Lower lobe of right lung (tissue), 2 donors: Measurements from ENCODE around the gene SPATA46. TPM values are rescaled to one million over a fixed set of nuclear protein-coding genes. Genes with fewer than 3 reads are reported as not detected.
A peak's percentile ranks its signal among the peaks of the same experiment; 100 is the strongest.
"Not testable (repeated sequence)": the region's sequence is repeated elsewhere in the genome, so short reads cannot be mapped to it uniquely, and the experiment has no call there.

ENCODE experiments used
- ATAC-seq, 2 donors: fragments of 200-7000 bp; cut with Tn5 transposase; one replicate each; pipeline ENCODE4 v1.9.1; 2020 to 2022; ENCODE audit warnings: mild to moderate bottlenecking in 2 of 2, moderate library complexity in 2 of 2
- DNase-seq: peaks from one replicate; pipeline ENCODE4 v3.0.0-alpha.2; 2020
- H3K27ac ChIP-seq: fragments of 200-600 bp; one replicate; pipeline ENCODE4 v1.8.0; 2022
- H3K27me3 ChIP-seq: fragments of 200-600 bp; one replicate; pipeline ENCODE4 v1.8.0; 2022; ENCODE audit warnings: low read depth
- H3K36me3 ChIP-seq: fragments of 200-600 bp; one replicate; pipeline ENCODE4 v1.8.0; 2022; ENCODE audit warnings: mild to moderate bottlenecking
- H3K4me1 ChIP-seq: fragments of 200-600 bp; one replicate; pipeline ENCODE4 v1.8.0; 2022
- H3K4me3 ChIP-seq: fragments of 200-600 bp; one replicate; pipeline ENCODE4 v1.8.0; 2022; ENCODE audit warnings: mild to moderate bottlenecking
- H3K9me3 ChIP-seq: fragments of 200-600 bp; one replicate; pipeline ENCODE4 v1.8.0; 2022
- intact Hi-C: fragments of 100-400 bp; cut with DNase I; formaldehyde crosslinking; loops from one replicate; pipeline ENCODE4 v1.11.0; 2022
- long read RNA-seq: library from polyadenylated mRNA; unstranded; transcript quantifications from one replicate; pipeline ENCODE4 v2.0.0, GENCODE V29; 2021
- total RNA-seq: library from RNA; stranded (reverse); fragmentation: NEBNext Ultra II Directional; extraction: Animal tissue kit (Norgen Biotek cat#: 25700); gene quantifications from one replicate; pipeline ENCODE4 v1.2.1, GENCODE V29; 2021
- TF ChIP-seq, protein P1 (sequence below): fragments of 200-600 bp; IDR thresholded peaks from one replicate; pipeline ENCODE4 v1.8.0; 2022; ENCODE audit warnings: antibody characterized with exemption, mild to moderate bottlenecking
- donor health status: DM: no; HTN: yes; CAD: no; lungs with severe emphysema.

Gene SPATA46, protein sequence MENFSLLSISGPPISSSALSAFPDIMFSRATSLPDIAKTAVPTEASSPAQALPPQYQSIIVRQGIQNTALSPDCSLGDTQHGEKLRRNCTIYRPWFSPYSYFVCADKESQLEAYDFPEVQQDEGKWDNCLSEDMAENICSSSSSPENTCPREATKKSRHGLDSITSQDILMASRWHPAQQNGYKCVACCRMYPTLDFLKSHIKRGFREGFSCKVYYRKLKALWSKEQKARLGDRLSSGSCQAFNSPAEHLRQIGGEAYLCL
- not detected for total RNA-seq
- long read RNA-seq = 0 reads

DNA sequence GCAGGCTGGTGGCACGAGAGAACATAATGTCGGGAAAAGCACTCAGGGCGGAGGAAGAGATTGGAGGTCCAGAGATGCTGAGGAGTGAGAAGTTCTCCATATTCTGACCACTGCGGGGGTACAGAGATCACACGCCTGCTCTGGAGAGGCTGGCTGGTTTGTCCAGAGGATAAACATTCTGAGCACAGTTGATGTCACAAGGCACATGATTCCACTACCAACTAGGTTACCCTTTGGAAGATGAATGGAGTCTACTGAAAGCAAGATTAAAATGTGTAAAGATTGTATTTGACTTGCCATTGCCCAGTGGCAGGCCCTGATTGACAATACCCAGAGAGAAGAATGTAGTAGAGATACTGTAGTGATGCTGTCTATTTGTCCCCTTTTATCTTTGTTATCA, at the start of gene SPATA46:
SPATA46 (minus strand) TSS at position 164 of the 400 bp plus-strand sequence; CDS start at position 100, 64 bp downstream.
- Histone ChIP-seq H3K9me3 (no peaks in the 10 kb centered on the region), H3K4me3 (no peak within 1 kb of the TSS), H3K27me3 (no peaks in the 10 kb centered on the region), H3K4me1 (no peaks in the 10 kb centered on the region), H3K36me3 (no peaks in the 10 kb centered on the region), H3K27ac (no peak within 1 kb of the TSS)
- TF ChIP-seq, protein P1, sequence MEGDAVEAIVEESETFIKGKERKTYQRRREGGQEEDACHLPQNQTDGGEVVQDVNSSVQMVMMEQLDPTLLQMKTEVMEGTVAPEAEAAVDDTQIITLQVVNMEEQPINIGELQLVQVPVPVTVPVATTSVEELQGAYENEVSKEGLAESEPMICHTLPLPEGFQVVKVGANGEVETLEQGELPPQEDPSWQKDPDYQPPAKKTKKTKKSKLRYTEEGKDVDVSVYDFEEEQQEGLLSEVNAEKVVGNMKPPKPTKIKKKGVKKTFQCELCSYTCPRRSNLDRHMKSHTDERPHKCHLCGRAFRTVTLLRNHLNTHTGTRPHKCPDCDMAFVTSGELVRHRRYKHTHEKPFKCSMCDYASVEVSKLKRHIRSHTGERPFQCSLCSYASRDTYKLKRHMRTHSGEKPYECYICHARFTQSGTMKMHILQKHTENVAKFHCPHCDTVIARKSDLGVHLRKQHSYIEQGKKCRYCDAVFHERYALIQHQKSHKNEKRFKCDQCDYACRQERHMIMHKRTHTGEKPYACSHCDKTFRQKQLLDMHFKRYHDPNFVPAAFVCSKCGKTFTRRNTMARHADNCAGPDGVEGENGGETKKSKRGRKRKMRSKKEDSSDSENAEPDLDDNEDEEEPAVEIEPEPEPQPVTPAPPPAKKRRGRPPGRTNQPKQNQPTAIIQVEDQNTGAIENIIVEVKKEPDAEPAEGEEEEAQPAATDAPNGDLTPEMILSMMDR = no peak
- DNase-seq (no peak), ATAC-seq (no peak)
- intact Hi-C loops = no loop called here

DNA sequence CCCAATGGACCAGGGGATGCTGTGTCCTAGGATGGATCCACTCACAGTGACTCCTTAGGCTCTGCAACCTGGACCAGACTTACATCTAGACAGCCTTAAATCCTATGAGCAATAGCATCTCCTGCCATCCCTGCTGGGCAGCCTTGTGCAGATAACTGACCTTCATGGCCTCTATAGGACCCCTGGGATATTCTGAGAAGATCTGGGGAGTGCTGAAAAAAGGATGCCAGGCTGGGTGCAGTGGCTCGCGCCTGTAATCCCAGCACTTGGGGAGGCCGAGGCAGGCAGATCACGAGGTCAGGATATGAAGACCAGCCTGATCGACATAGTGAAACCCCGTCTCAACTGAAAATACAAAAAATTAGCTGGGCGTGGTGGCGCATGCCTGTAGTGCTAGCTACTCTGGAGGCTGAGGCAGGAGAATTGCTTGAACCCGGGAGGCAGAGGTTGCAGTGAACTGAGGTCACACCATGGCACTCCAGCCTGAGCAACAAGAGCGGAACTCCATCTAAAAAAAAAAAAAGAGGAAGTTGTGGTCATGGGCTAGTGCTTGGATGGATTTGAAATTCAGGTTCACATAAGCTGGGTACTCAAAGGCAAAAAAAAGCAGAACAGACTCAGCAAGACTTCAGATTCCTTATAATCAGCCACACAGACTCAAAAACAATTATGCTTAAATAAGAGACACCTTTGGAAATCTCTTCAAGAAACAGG, 46.2 kb upstream of the SPATA46 start:
- Histone ChIP-seq H3K27ac (no peak overlapping the region), H3K4me1 (no peaks in the 10 kb centered on the region), H3K36me3 (no peaks in the 10 kb centered on the region), H3K4me3 (no peak overlapping the region), H3K27me3 (no peaks in the 10 kb centered on the region), H3K9me3 (no peaks in the 10 kb centered on the region)
- TF ChIP-seq, protein P1 = no peak
- DNase-seq (no peak), ATAC-seq (peak; percentile 61 to 75)
- intact Hi-C loops = no loop called here

DNA sequence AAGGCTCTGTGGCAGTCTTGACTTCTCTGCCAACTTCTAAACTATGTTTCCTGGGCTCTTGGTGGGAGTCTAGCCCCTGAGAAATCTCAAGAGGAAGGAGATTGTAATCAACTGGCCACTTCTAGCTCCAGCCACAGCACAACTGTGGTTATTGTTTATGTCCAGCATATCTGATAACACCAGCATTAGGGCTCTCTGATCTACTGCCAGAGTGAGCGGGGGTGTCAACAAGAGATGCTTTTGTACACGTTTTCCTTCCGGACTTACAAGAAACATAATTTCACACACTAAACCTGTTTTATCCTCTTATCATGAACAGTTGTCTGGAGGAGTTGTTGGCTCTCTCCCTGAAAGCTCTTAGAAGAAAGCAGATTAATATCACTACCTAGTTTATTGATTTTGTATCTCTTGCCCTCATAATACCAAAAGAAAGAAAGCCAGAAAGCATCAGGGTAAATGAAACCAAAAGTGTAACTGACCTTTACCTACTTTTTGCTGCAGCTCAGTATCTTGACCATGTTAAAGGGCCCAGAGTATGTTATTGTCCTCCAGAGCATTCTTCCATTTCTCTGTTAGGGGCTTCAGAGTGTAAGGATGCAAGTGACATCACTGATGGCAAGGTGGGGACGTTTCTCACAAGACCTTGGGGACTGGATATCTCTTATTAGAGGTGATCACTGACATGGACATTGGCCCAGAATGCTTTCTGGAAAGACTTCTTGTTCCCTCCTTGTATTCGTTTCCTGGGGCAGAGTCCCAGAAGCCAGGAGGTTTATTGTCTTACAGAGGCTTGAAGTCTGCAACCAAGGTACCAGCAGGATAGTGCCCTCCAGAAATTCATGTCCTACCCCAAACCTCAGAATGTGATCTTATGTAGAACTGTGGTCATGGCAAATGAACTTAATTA, 44.9 kb upstream of the SPATA46 start:
- Histone ChIP-seq H3K4me3 (no peak overlapping the region), H3K9me3 (no peaks in the 10 kb centered on the region), H3K27ac (no peak overlapping the region), H3K36me3 (no peaks in the 10 kb centered on the region), H3K27me3 (no peaks in the 10 kb centered on the region), H3K4me1 (no peaks in the 10 kb centered on the region)
- intact Hi-C loops = no loop called here
- DNase-seq (no peak), ATAC-seq (no peak)
- TF ChIP-seq, protein P1 = no peak

DNA sequence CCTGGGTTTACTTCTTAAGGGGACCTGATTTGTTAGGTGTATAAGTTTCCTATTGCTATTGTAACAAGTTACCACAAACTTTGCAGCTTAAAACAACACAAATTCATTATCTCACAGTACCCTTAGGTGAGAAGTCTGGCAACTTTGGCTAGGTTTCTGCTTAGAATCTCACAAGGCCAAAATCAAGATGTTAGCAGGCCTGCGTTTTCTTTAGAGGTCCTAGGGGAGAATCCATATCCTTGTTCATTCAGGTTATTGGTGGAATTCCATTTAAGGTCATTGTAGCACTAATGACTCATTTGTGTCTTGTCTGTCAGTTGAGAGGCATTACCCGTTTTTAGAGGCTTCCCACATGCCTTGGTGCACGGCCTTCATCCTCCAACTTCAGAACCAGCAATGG, 43.5 kb upstream of the SPATA46 start:
- Histone ChIP-seq H3K27ac (no peak overlapping the region), H3K27me3 (no peaks in the 10 kb centered on the region), H3K4me3 (no peak overlapping the region), H3K36me3 (no peaks in the 10 kb centered on the region), H3K9me3 (no peaks in the 10 kb centered on the region), H3K4me1 (no peaks in the 10 kb centered on the region)
- TF ChIP-seq, protein P1 = no peak
- no peak for ATAC-seq
- DNase-seq = no peak
- intact Hi-C loops = no loop called here

DNA sequence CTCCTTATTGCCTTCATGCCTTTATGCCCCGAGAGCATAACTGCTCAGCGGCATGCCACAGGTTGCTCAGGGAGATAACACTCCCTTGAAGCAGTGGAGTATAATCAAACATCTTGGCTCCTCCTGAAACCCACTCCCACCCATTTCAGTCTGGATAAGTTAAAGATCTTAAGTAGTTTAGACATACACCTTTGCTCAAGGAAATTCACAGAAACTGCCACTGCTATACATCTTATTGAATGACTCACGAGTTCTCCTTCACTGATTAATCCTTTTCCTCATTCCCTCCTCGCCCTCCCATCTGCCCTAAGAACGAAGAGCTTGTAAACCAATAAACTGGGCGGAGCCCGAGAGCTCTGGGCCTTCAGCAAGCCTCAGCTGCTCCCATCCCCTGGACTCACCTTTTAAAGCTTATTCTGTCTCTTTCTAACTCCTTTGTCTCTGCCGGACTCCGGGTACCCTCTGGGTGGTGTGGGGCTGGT, 42.8 kb upstream of the SPATA46 start:
- H3K36me3 ChIP-seq, H3K27ac ChIP-seq, DNase-seq, intact Hi-C loops, H3K4me3 ChIP-seq, H3K4me1 ChIP-seq, ATAC-seq, H3K27me3 ChIP-seq, H3K9me3 ChIP-seq: not testable (repeated sequence)

DNA sequence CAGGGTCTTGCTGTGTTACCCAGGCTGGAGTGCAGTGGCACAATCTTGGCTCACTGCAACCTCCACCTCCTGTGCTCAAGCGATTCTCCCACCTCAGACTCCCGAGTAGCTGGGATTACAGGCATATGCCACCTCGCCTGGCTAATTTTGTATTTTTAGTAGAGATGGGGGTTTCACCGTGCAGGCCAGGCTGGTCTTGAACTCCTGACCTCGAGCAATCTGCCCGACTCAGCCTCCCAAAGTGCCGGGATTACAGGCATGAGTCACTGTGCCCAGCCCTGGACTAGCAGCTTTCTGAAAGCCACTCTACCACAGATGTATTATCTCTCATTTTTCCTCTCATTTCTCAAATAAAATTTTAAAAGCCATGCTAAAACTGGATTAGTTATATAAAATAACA, 41.9 kb upstream of the SPATA46 start:
- H3K27ac ChIP-seq, intact Hi-C loops, H3K4me1 ChIP-seq, H3K9me3 ChIP-seq, H3K36me3 ChIP-seq, ATAC-seq, H3K27me3 ChIP-seq, DNase-seq, H3K4me3 ChIP-seq: not testable (repeated sequence)
